ENCODE data around the gene PCMT1. TPM values are rescaled to one million over a fixed set of nuclear protein-coding genes. Genes with fewer than 3 reads are reported as not detected.
"Not testable (repeated sequence)": the region's sequence is repeated elsewhere in the genome, so short reads cannot be mapped to it uniquely, and the experiment has no call there.

PCMT1 gene
- total and polyA plus RNA-seq, 8 donors, result 9.7 to 35.6 (median 26.9) TPM

DNA sequence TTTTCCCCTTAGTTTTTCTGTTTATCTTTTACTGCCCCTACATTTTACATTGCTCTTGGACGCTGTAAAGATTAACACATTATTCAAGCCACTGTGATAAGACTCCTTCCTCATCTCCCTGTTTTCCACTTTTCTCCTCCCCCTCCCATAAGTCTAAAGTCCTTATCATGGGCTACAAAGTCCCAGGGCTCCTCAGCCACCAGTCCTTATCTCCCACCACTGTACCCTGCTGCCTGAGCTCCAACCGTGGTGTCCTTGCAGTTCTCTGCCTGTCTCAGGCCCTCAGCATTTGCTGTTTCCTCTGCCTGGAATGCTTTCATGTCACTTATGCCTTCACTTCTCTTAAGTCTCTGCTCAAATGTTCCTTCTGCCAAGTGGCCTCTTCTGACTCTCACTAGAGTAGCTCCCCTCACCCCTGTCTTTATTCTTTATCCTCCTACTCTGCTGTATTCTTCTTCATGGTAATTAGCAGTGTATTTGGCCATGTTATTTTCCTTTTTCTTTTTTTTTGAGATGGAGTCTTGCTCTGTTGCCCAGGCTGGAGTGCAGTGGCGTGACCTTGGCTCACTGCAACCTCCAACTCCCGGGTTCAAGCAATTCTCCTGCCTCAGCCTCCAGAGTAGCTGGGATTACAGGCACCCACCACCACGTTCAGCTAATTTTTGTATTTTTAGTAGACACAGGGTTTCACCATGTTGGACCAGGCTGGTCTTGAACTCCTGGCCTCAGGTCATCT is 20.9 kb upstream of the PCMT1 start:
- WGBS, 2 donors, result 75 to 81% methylated on average over 5 of the region's 5 CpGs
- no peak for ATAC-seq
- no peaks in the 10 kb centered on the region for H3K9me3 ChIP-seq
- intact Hi-C loops (cut with DNase I), result no loop called here
- no peak for TF ChIP-seq CTCF (IDR thresholded peaks at IDR 0.05)
- FAIRE-seq, result no peak
- peaks cover 0 to 1% (median 0%) of the 10 kb centered on the region in 3 donors for H3K4me1 ChIP-seq
- H3K36me3 ChIP-seq, result peaks cover 0 to 40% (median 21%) of the 10 kb centered on the region in 3 donors
- no peaks in the 10 kb centered on the region for H3K27me3 ChIP-seq
- peak overlapping the region in 1 of 4 donors; percentile 28 for H3K27ac ChIP-seq
- DNase-seq, result no peak
- no peak overlapping the region for H3K4me3 ChIP-seq

DNA sequence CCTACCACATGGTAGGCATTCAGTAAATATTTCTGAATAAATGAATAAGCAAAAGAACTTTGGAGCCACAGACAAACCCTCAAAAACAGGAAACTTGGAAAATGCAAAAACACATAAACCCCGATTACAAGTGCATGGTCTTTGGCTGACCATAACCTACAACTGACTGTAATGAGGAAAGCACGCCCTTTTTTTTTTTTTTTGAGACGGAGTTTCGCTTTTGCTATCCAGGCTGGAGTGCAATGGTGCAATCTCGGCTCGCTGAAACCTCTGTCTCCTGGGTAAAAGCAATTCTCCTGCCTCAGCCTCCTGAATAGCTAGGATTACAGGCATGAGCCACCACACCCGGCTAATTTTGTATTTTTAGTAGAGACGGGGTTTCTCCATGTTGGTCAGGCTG is 19.7 kb upstream of the PCMT1 start:
- TF ChIP-seq CTCF (IDR thresholded peaks at IDR 0.05), result no peak
- Histone ChIP-seq H3K36me3 (peaks cover 0 to 42% (median 21%) of the 10 kb centered on the region in 3 donors), H3K9me3 (no peaks in the 10 kb centered on the region), H3K27me3 (no peaks in the 10 kb centered on the region), H3K4me1 (no peaks in the 10 kb centered on the region), H3K27ac (no peak overlapping the region), H3K4me3 (no peak overlapping the region)
- ATAC-seq (no peak), FAIRE-seq (no peak), DNase-seq (no peak)
- intact Hi-C loops (cut with DNase I), result loop anchor here in 1 of 3 donors (10.0 kb wide), 1 partner anchor 135 kb away; the partner anchor contains the start of gene LRP11
- WGBS, 2 donors, result 92 to 94% methylated on average over 8 of the region's 8 CpGs

GRCh38 chr6:149733089-149733720 is 16.3 kb upstream of the PCMT1 start:
- no peak for TF ChIP-seq CTCF (IDR thresholded peaks at IDR 0.05)
- Histone ChIP-seq H3K27me3 (no peaks in the 10 kb centered on the region), H3K4me3 (no peak overlapping the region), H3K36me3 (peaks cover 0 to 68% (median 21%) of the 10 kb centered on the region in 3 donors), H3K4me1 (no peaks in the 10 kb centered on the region), H3K27ac (no peak overlapping the region), H3K9me3 (no peaks in the 10 kb centered on the region)
- no peak for ATAC-seq
- intact Hi-C loops (cut with DNase I), result loop anchor here in 1 of 3 donors (10.0 kb wide), 1 partner anchor 132 kb away; the partner anchor contains the start of gene LRP11
- FAIRE-seq, result no peak
- WGBS, 2 donors, result 86 to 93% methylated on average over 2 of the region's 2 CpGs
- DNase-seq, result no peak

DNA sequence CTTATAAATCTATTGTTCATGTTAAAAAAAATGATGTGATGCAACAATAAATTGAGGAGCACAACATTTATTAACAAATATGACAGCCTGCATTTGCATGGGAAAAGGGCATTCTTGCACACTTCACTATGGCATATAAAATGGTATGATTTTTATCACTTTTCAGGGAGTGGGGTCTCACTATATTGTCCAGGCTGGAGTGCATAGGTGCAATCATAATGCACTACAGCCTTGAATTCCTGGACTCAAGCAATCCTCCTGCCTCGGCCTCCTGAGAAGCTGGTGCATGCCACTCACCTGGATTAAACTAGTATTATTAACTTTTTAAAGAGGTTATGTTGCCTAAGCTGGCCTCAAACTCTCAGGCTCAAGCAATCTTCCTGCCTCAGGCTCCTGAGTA is 14.6 kb upstream of the PCMT1 start:
- DNase-seq (no peak), FAIRE-seq (no peak), ATAC-seq (no peak)
- Histone ChIP-seq H3K4me3 (no peak overlapping the region), H3K9me3 (no peaks in the 10 kb centered on the region), H3K36me3 (peaks cover 0 to 64% (median 11%) of the 10 kb centered on the region in 3 donors), H3K4me1 (no peaks in the 10 kb centered on the region), H3K27me3 (no peaks in the 10 kb centered on the region), H3K27ac (no peak overlapping the region)
- intact Hi-C loops (cut with DNase I), result loop anchor here in 1 of 3 donors (10.0 kb wide), 1 partner anchor 130 kb away; the partner anchor contains the start of gene LRP11
- TF ChIP-seq CTCF (IDR thresholded peaks at IDR 0.05), result no peak
- WGBS, 2 donors, result 93 to 100% methylated on average over 1 of the region's 1 CpG

- FAIRE-seq; ATAC-seq; H3K27ac ChIP-seq; H3K9me3 ChIP-seq; H3K27me3 ChIP-seq; intact Hi-C loops (cut with DNase I); DNase-seq: not testable (repeated sequence)
- H3K4me1 ChIP-seq, result peaks cover 0 to 14% (median 3%) of the 10 kb centered on the region in 3 donors
- H3K36me3 ChIP-seq, result peaks cover 0 to 22% (median 4%) of the 10 kb centered on the region in 3 donors
- peak overlapping the region in 3 of 4 donors; percentile 72 to 81 (median 75) for H3K4me3 ChIP-seq
- 61 to 75% methylated on average over 10 of the region's 10 CpGs for WGBS, 2 donors
These were observed 4.3 kb upstream of the PCMT1 start for GRCh38 chr6:149745252-149745651.
